Skin epidermis (tissue), 12 donors: ENCODE results near the gene FOXL3.

Source experiments
- H3K27ac ChIP-seq, 21 experiments: fragments of 200-600 bp; sonication (generic) in 11 of 21; one replicate each; pipeline ENCODE4 v1.5.0; 2020; ENCODE audit warnings: mild to moderate bottlenecking in 3 of 21, inconsistent platforms in 2 of 21, moderate library complexity in 2 of 21
- H3K4me3 ChIP-seq, 7 experiments: fragments of 200-600 bp; sonication (generic) in 2 of 7; one replicate each; pipeline ENCODE4 v1.5.0; 2020; ENCODE audit warnings: inconsistent platforms in 2 of 7, mild to moderate bottlenecking in 2 of 7, moderate library complexity in 1 of 7

The FOXL3 gene

DNA sequence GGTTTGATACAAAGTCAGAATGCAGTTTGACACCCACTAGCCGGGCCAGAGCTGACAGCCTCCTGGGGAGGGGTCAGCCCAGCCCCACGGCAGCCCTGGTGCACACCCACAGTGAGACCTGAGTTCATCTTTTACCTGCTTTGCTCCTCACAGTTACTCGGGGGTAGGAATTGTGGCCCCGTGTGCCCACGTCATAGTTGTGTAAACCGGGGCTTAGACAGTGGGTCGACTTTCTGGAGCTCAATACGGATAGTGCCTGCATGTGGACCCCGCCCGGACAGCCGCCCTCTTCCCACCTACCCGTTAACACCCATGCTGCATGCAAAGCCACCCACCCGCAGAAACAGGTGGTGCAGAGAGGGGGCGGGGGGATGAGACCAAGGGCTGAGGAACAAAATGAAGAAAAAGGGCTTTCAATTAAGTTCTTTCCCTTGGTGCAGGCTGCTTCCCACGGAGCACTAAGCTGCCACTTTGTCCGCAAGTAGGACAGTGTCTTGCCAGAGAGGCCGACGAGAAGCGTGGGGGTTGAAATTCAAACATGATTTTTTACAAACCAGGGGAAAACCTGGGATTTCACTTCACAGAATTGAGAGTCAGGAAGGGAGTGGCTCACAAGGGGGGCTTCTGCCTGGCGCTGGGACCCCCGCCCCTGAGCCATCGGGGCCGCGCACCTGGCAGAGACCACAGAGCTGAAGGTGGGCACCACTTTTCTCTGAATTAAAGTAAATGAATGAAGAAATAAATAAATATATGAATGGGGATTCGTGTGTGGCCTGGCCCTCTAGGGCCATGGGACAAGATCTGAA is 24.6 kb upstream of the FOXL3 start:
- Histone ChIP-seq H3K4me3 (no peak overlapping the region), H3K27ac (no peak overlapping the region)

DNA sequence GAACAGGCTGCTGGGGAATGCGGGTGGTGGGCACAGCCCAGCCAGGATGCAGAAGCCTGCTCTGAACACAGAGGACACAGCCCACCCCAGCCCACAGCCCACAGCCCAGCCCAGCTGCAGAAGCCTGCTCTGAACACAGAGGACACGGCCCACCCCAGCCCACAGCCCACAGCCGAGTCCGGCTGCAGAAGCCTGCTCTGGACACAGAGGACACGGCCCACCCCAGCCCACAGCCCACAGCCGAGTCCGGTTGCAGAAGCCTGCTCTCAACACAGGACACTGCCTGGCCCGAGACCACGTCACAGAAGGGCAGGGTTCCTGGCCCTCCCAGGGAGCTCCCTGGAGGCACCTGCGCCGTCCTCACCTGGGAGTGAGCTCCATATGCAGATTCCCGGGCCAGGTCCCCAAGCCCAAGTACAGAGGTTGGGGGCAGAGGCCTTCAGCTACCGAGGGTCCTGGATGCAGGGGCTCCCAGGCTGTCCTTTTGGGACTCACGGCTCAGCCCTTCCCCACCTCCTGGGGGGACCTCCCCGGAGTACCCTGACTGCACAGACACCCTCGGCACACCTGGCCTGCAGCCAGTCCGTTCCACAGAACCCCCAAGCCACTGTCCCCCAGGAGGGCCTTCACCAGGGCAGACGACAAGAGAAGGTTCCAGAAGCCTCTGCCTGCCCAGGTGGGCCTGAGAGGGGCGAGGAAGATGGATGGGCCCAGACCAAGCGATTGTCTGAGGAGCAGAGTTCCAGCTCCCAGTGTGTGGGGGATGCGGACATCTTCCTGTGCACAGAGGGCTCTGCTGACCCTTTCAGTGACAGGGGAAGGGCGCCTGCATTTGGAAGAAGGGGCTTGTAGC is 23.7 kb upstream of the FOXL3 start:
- Histone ChIP-seq H3K4me3 (no peak overlapping the region), H3K27ac (no peak overlapping the region)

DNA sequence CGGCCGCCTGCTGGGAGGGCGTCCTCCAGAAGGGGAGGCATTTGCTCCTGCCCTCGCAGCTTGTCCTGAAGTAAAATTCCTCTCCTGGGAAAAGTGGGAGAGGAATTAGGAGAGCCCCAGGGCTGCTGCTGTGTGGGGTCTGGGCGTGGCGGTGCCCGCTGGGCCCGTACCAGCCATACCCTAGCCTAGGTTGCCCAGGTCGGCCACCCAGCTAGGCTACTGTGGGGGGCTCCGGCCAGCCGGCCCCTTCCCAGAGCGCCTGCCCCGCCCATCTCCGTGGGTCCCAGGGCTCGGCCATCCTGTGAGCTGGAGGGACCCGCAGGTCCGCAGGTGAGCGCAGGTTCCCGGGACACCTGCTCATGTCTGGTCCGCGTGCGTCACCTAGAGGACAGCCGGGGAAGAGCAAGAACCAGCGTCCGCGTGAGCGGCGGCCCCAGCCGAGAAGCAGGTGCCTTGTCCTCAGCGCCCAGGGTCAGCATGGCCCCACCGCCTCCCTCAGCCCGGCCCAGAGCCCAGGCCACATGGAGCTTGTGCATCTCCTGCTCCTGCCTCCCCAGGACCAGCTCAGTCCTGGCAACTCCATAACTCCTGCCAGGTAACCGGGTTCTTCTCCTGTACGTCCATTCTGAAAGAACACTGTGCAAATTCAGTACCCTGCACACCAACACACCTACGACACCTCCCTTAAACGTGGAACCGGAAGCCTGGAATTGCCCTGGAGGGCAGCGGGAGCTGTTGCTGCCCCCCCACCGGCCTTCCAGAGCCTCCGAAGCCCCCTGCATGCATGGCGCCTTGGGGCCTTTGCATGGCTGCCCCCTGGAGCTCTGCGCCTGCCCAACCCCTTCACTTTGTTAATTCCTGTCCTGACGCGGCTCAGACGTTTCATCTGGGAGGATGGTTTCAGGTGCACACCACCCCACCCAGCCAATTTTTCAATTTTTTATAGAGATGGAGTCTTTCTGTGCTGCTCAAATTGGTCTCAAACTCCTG is 22.8 kb upstream of the FOXL3 start:
- Histone ChIP-seq H3K4me3 (no peak overlapping the region), H3K27ac (no peak overlapping the region)

DNA sequence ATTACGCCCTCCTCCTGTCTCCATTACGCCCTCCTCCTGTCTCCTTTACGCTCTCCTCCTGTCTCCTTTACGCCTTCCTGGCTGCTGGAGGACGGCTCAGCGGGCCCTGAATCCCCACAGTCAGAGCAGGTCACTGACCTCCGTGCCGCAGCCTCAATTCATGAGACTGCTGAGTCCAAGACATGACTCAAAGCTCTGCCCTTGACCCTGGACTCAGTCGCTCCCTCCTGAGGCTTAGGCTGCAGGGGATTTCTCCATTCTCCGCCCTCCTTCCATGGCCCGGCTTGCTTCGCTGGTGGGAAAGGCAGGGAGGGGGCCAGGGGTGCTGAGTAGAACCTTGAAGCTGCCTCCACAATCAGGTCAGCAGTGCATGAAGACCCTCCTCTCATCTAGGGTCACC is 21.0 kb upstream of the FOXL3 start:
- Histone ChIP-seq H3K4me3 (no peak overlapping the region), H3K27ac (no peak overlapping the region)

DNA sequence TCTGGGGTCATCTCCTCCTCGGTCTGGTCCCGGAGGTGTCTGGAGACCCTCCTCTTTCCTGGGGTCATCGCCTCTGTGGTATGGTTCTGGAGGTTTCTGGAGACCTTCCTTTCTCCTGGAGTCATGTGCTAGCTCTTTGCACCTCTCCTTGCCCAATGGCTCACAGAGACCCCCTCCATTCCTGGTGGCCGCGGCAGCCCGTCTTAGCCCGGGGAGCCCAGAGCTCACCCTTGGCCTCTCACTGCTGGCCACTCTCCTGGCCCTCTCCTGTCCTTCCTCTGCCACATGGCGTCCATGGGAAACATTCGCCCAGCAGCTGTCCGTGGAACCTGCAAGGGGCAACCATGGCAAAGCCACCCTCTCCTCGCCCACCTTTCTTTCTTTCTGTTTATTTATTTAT is 20.2 kb upstream of the FOXL3 start:
- Histone ChIP-seq H3K4me3 (no peak overlapping the region), H3K27ac (no peak overlapping the region)

DNA sequence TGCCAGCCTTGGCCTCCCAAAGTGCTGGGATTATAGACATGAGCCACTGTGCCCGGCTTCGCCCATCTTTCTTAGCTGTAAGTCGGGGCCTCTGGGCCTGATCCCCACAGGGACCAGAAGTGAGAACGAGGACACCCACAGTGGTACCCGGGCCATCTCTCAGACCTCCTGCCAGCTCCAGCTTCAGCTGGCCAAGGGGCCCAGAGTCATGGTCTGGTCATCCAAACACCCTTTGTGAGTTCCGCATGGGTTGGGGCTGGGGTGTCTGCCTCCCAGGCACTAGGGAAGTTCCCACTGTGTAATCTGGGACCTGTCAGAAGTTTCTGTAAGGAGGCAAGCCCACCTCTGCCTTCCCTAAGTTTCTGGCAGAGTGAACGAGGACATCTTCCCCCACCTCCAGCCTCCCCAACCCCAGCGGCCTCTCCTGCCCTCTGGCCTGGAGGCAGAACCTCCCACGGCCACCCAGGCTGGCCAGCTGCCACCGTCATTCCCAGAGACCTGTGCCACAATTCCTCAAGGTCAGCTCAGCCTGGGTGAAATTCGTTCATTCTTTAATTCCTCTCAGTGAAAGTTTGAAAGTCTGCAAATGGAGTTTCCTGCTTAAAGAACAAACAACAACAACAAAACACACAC is 19.5 kb upstream of the FOXL3 start:
- Histone ChIP-seq H3K27ac (no peak overlapping the region), H3K4me3 (no peak overlapping the region)

DNA sequence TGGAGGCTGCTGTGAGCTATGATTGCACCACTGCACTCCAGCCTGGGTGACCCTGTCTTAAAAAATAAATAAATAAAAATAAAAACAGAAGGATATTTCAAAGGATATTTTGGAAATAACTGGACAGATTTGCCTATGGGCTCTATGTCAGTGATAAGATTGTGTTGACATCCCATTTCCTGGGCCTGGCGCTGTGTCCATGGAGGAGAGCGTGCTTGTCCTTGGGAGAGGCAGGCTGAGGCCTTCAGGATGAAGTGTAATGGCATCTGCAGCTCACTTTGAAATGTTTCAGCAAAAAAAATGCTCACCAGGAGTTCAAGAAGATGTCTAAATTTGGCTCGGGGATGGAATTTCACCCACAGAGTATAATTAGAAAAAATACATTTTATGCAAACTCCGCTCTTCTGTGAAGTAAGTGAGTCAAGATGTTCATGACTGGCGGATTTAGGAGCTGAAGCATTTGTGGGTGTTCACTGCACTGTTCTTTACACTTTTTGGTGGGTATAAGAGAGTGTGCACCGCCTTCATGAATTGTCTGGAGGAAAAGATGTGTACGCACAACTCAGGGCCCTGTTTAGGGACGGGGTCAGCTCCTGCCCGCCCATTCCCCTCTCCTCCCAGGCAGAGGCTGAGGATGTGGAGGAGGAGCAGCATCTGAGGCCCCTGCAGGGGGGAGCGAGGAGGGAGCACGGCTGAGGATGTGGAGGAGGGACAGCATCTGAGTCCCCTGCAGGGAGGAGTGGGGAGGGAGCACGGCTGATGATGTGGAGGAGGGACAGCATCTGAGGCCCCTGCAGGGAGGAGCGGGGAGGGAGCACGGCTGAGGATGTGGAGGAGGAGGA is 18.5 kb upstream of the FOXL3 start:
- H3K27ac ChIP-seq = no peak overlapping the region
- no peak overlapping the region for H3K4me3 ChIP-seq

DNA sequence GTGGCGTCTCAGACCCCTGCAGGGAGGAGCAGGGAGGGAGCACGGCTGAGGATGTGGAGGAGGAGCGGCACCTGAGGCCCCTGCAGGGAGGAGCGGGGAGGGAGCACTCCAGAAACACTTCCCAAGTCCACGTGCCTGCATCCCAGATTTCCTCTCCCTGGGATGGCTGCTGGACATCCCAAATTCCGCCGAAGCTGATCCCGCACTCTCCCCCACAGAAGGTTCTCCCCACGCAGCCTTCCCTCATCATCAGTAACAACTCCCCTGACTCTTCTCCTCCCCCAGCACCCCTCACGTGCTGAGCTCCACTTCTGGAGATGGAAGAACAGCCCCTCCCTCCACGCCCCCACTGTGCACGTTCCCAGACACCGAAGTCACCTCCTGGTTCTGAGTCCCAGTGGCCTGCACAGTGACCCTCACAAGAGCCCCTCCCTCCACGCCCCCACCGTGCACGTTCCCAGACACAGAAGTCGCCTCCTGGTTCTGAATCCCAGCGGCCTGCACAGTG is 17.8 kb upstream of the FOXL3 start:
- H3K4me3 ChIP-seq = no peak overlapping the region
- no peak overlapping the region for H3K27ac ChIP-seq

DNA sequence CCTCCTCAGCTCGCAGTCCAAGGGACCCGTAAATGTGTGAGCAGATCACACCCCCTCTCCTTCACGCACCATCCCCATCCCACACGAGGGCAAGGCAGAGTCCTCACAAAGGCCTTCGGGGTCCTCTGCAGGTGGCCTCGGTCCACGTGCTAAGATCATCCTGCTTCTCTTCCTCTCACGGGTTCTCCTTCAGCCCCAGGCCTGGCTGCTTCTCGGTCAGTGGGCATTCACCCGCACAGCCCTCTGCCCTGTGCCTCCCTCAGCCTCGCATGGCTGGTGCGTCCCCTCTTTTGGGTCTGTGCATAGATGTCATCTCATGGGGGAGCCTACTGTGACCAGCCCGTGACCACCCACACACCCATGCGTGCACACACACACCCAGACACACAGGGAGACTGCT is 17.3 kb upstream of the FOXL3 start:
- no peak overlapping the region for H3K4me3 ChIP-seq
- no peak overlapping the region for H3K27ac ChIP-seq

DNA sequence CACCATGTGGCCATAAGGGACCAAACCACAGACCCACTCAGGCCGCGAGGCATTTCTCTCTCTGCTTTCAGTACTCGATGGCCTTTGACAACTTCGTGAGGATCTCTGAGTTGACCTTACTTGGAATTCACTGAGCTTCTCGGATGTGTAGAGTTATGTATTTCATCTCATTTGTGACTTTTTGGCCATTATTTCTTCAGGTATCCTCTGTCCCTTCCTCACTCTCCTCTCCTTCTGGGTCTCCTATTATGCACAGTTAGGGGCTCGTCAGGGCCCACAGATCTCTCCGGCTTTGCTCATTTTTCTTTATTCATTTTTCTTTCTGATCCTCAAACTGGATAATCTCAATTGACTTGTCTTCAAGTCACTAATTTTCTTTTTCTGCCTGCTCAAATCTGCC is 16.6 kb upstream of the FOXL3 start:
- no peak overlapping the region for H3K27ac ChIP-seq
- H3K4me3 ChIP-seq = no peak overlapping the region

DNA sequence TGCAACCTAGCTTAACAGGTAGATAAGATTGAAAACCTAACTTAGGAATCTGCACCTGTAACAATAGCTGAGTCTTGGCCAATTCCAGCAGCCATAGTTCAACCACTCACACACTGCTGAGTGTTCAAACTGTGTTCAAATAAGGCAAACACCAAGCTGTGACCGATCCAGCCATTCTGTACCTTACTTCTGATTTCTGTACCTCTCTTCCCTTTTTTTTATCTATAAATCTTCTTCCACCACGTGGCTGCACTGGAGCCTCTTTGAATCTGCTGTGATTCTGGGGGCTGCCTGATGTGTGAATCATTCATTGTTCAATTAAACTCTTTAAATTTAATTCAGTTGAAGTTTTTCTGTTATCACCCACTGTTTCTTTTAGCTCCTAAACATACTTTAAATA is 15.7 kb upstream of the FOXL3 start:
- no peak overlapping the region for H3K4me3 ChIP-seq
- no peak overlapping the region for H3K27ac ChIP-seq

DNA sequence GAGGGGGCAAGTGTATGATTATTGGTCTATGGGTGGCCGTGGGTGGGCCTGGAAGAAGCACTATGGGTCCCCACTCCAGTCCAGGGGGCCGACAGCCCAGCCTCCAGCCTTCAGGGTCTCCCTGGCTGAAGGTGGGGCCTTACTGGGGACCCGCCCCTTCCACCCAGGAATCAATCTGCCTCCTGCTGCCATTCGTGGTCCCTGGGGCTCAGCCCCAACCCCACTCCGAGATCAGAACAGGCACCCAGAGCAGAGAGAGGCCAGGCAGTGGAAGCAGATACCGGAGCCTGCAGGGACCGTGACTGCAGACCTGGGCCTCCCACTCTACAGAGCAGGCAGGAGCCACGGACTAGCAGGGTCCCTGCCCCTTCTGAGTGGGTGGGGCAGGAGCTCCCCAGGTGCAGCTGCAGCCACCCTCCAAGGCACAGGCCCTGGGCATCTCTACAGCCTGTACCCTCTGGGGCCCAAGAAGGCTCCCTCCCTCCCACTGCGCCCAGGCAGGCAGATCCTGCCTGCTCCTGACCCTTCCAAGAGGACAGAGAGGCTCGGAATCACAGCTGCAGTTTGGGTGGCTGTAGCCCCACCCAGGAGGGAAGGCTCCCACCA is 13.6 kb upstream of the FOXL3 start:
- H3K27ac ChIP-seq = no peak overlapping the region
- no peak overlapping the region for H3K4me3 ChIP-seq

DNA sequence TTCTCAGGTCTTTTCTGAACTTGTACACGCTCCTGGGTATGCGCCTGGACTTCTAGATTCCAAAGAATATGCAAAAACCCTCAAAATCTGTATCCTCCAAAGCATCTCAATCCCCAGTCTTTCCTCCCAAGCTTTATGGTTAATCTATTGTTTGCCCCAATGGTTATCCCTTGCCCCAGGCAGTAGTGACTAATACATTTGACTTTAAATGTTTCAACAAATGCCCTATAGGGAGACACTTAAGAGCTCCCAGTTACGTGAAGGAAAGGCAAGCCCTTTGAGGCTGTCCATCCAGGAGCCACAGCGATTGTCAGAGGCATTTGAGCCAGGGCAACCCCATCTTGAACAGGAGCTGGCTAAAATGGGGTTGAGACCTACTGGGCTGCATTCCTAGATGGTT is 12.7 kb upstream of the FOXL3 start:
- no peak overlapping the region for H3K4me3 ChIP-seq
- H3K27ac ChIP-seq = no peak overlapping the region

DNA sequence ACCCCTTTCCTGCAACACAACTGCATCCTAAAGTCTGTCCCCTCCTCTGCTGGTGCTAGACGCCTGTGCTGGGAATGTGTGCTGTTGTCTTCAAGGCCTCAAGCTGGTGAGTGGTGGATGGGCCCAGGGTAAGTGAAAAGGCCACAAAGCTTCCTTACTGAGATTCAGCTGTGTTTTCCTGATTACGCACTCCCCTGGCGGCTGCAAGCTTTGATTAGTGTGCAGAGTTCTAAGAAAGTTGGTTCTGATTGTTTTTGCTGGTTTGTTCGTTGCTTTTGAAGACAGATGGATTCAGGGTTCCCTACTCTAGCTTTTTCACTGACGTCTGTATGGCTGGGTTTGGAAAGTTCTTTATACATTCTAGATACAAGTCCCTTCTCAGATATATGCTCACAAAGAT is 11.9 kb upstream of the FOXL3 start:
- H3K27ac ChIP-seq = no peak overlapping the region
- H3K4me3 ChIP-seq = no peak overlapping the region

DNA sequence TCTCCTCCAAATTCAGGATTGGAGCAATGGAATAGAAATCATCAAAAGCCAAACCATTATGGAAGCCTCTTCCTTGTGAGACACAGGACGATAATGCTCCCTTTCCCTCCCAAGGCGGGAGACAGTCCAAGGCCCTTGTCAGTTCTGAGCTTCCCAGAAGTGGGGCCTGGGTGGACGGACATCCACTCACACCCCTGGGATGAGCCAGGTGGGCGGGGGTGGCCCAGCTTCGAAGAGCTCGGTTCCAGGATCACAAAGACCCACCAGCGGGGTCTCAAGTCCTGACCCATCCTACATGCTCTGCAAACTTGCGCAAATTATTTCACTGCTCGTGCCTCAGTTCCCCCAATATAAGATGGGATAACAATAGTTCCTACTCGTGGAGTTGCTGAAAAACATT is 10.1 kb upstream of the FOXL3 start:
- Histone ChIP-seq H3K27ac (no peak overlapping the region), H3K4me3 (no peak overlapping the region)

DNA sequence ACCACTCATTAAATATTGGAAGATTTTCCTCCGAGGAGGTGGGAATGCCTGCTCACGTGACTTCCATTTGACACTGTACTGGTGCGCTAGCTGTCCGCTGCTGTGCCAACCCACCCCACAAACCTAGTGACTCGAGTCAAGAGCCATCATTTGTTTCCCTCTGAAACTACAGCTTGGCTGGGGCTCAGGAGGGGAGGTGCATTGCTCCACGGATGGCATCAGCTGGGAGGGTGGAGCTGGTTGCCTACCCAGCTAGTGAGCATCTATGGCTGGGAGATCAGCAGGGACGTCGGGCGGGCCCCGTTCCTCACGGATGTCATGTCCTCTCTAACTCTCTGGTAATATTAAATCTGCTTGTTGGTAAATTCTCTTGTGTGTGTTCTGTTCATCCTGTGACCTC is 9.5 kb upstream of the FOXL3 start:
- H3K27ac ChIP-seq = no peak overlapping the region

DNA sequence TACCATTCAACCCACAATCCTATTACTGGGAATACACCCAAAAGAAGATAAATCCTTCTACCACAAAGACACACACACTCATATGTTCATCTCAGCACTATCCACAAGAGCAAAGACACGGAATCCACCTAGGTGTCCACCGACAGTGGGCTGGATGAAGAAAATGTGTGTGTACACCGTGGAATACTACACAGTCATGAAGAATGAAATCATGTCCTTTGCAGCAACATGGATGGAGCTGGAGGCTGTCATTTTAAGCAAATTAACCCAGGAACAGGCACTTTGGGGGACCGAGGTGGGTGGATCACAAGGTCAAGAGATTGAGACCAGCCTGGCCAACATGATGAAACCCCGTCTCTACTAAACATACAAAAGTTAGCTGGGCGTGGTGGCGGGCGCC is 8.3 kb upstream of the FOXL3 start:
- H3K27ac ChIP-seq = no peak overlapping the region
- no peak overlapping the region for H3K4me3 ChIP-seq

More for the DNA sequence above, 9.5 kb upstream of the FOXL3 start:
- no peak overlapping the region for H3K4me3 ChIP-seq

DNA sequence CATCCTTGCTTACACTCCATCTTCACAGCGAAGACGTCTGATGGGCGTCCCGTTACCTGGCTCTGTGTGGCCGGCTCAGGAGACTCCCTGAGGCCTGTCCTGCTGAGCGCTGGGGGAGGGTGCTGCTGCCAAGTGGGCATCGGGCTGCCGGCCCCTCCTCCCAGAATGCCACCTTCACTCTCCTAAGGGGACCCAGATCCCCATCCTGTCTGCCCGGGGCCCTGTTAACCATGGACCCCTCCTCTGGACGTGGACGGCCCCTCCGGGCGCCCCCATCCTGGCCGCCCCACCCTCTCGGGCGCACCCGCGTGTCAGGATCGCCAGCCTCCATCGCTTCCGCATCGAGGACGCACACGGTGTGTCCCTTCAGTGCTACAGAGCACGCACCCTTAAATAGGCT is 7.3 kb upstream of the FOXL3 start:
- Histone ChIP-seq H3K27ac (no peak overlapping the region), H3K4me3 (no peak overlapping the region)
